ENCODE results near the gene PNPLA7.

DNA sequence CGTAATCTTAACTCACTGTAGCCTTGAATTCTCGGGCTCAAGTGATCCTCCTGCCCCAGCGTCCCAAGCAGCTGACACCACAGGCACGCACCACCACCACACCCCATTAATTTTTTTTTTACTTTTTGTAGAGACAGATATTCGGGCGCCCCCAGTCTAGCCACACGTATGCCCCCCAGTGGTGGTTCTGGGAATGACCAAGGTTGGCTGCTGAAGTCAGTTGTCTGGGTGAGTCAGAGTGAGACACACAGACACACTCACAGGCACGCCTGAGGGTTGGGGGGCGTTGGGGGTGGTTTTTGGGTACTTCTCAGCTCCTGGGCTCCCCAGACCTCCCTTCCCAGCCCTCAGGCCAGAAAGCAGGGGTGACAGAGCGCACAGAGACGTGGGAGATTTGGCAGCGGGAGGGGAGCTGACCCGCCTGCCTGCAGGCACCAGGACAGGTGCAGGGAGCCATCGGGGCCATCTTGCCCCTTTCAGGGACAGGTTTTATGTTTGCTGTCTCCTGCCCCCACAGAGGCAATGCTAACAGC is 104.9 kb downstream of the PNPLA7 start:
- TF ChIP-seq, protein P1, sequence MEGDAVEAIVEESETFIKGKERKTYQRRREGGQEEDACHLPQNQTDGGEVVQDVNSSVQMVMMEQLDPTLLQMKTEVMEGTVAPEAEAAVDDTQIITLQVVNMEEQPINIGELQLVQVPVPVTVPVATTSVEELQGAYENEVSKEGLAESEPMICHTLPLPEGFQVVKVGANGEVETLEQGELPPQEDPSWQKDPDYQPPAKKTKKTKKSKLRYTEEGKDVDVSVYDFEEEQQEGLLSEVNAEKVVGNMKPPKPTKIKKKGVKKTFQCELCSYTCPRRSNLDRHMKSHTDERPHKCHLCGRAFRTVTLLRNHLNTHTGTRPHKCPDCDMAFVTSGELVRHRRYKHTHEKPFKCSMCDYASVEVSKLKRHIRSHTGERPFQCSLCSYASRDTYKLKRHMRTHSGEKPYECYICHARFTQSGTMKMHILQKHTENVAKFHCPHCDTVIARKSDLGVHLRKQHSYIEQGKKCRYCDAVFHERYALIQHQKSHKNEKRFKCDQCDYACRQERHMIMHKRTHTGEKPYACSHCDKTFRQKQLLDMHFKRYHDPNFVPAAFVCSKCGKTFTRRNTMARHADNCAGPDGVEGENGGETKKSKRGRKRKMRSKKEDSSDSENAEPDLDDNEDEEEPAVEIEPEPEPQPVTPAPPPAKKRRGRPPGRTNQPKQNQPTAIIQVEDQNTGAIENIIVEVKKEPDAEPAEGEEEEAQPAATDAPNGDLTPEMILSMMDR (IDR thresholded peaks at IDR 0.05), result peak in 6 of 7 experiments; percentile 39 to 86 (median 80)
- TF ChIP-seq EP300 (IDR thresholded peaks at IDR 0.05), result no peak

Measured in stomach (tissue), 4 donors.